BLaER1 (cell line): ENCODE results near the gene TMEM235.
"Not testable (repeated sequence)": the region's sequence is repeated elsewhere in the genome, so short reads cannot be mapped to it uniquely, and the experiment has no call there.

ENCODE experiments used
- H3K27ac ChIP-seq: shearing (Covaris generic); formaldehyde crosslinking; 2 replicates; pipeline ENCODE4 v1.8.1; 2022
- H3K27me3 ChIP-seq: shearing (Covaris generic); formaldehyde crosslinking; 2 replicates; pipeline ENCODE4 v1.8.1; 2022
- H3K36me3 ChIP-seq: shearing (Covaris generic); formaldehyde crosslinking; 2 replicates; pipeline ENCODE4 v1.8.1; 2022
- H3K4me1 ChIP-seq: shearing (Covaris generic); formaldehyde crosslinking; 2 replicates; pipeline ENCODE4 v1.8.1; 2022
- H3K4me2 ChIP-seq: shearing (Covaris generic); formaldehyde crosslinking; 2 replicates; pipeline ENCODE4 v1.8.1; 2022
- H3K4me3 ChIP-seq: shearing (Covaris generic); formaldehyde crosslinking; 2 replicates; pipeline ENCODE4 v1.8.1; 2022
- H3K9ac ChIP-seq: shearing (Covaris generic); formaldehyde crosslinking; 2 replicates; pipeline ENCODE4 v1.8.1; 2022
- H3K9me3 ChIP-seq: shearing (Covaris generic); formaldehyde crosslinking; 2 replicates; pipeline ENCODE4 v1.8.1; 2022
- H4K20me1 ChIP-seq: shearing (Covaris generic); formaldehyde crosslinking; 2 replicates; pipeline ENCODE4 v1.8.1; 2022
- Cebpa-rat ChIP-seq: shearing (Covaris generic); IDR thresholded peaks from 2 replicates; pipeline ENCODE4 v1.8.1; 2022

TMEM235 gene

DNA sequence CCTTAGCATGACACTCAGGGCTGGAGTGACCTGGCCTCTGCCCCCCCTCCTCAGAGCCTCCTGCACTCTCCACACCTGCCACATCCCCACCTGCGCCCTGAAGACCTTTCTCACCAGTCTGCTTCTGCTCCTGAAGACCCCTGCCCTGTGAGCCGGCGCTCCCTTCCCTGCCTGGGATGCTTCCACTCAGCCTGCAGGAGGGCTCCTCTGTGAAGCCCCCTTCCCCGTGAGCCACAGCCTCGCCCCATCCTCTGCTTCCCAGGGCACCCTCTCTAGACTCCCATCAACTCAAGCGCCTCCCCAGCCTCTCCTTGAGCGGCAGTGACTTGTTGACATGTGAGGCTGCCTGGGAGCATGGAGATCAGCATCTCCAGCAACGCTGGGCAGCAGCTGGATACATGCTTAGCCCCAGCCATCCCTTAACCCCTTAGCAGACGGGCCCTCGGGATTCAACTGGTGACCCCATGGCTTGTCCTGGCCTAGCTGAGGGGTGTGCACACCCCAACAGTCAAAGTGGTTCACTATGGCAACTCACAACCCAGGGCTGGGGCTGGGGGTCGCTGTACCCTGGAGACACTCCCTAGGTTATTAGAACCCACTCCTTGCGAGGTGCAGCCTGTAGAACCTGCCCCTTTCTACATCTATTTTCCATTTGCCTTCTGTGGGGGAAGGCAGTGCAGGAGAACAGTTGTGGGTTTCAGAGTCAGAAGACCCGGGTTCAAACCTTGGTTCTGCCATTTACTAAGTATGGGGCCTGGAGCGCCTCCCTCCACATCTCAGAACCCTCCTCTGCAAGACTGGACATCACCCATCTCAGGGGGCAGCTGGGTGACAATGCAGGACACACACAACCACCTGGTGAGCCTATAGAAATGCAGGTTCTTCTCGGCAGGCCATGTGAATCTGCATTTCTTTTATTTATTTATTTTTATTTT lies 21.5 kb downstream of the TMEM235 start:
- H3K9me3 ChIP-seq = no peaks in the 10 kb centered on the region
- H3K27ac ChIP-seq = no peak overlapping the region
- H3K36me3 ChIP-seq = no peaks in the 10 kb centered on the region
- H4K20me1 ChIP-seq = no peaks in the 10 kb centered on the region
- TF ChIP-seq Cebpa-rat = no peak
- peaks cover 69% of the 10 kb centered on the region for H3K4me1 ChIP-seq
- no peak overlapping the region for H3K9ac ChIP-seq
- no peak overlapping the region for H3K4me3 ChIP-seq
- peaks cover 10% of the 10 kb centered on the region; the same call in 1 of the 2 replicates for H3K27me3 ChIP-seq
- H3K4me2 ChIP-seq = peak overlapping the region; percentile 95

DNA sequence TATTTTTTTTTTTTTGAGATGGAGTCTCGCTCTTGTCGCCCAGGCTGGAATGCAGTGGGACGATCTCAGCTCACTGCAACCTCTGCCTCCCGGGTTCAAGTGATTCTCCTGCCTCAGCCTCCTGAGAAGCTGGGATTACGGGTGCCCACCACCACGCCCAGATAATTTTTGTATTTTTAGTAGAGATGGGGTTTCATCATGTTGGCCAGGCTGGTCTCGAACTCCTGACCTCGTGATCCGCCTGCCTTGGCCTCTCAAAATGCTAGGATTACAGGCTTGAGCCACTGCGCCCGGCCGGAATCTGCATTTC lies 22.2 kb downstream of the TMEM235 start:
- H4K20me1 ChIP-seq, H3K9ac ChIP-seq, H3K36me3 ChIP-seq, H3K27me3 ChIP-seq, H3K27ac ChIP-seq, H3K9me3 ChIP-seq: not testable (repeated sequence)
- peak overlapping the region; percentile 88 for H3K4me3 ChIP-seq
- H3K4me1 ChIP-seq = peaks cover 72% of the 10 kb centered on the region
- peak overlapping the region; percentile 95 for H3K4me2 ChIP-seq

- TF ChIP-seq Cebpa-rat = no peak
- Histone ChIP-seq H3K4me1 (peaks cover 77% of the 10 kb centered on the region), H3K27me3 (peaks cover 10% of the 10 kb centered on the region; the same call in 1 of the 2 replicates), H3K9ac (peak overlapping the region; percentile 83), H3K36me3 (no peaks in the 10 kb centered on the region), H3K4me3 (peak overlapping the region; percentile 88), H3K4me2 (peak overlapping the region; percentile 95), H3K9me3 (no peaks in the 10 kb centered on the region), H4K20me1 (no peaks in the 10 kb centered on the region), H3K27ac (peak overlapping the region; percentile 88)
Measured at GRCh38 chr17:78253946-78254672, 22.7 kb downstream of the TMEM235 start.

GRCh38 chr17:78255029-78255656 lies 23.7 kb downstream of the TMEM235 start:
- Histone ChIP-seq H3K4me2 (no peak overlapping the region), H3K4me1 (peaks cover 79% of the 10 kb centered on the region), H3K4me3 (no peak overlapping the region), H3K9me3 (no peaks in the 10 kb centered on the region), H4K20me1 (no peaks in the 10 kb centered on the region), H3K36me3 (no peaks in the 10 kb centered on the region), H3K27me3 (peaks cover 10% of the 10 kb centered on the region; the same call in 1 of the 2 replicates), H3K27ac (no peak overlapping the region), H3K9ac (no peak overlapping the region)
- no peak for TF ChIP-seq Cebpa-rat

GRCh38 chr17:78255953-78256706 lies 24.7 kb downstream of the TMEM235 start:
- H3K4me1 ChIP-seq = peaks cover 69% of the 10 kb centered on the region
- H3K4me2 ChIP-seq = no peak overlapping the region
- TF ChIP-seq Cebpa-rat = no peak

GRCh38 chr17:78256707-78257591 lies 25.5 kb downstream of the TMEM235 start:
- H3K27ac ChIP-seq = no peak overlapping the region; the same call in 1 of the 2 replicates
- H3K4me1 ChIP-seq = peaks cover 61% of the 10 kb centered on the region
- H3K4me2 ChIP-seq = peak overlapping the region; percentile 79; the same call in 1 of the 2 replicates
- H3K9me3 ChIP-seq = no peaks in the 10 kb centered on the region
- H3K27me3 ChIP-seq = peaks cover 10% of the 10 kb centered on the region; the same call in 1 of the 2 replicates
- H3K36me3 ChIP-seq = no peaks in the 10 kb centered on the region
- H3K4me3 ChIP-seq = no peak overlapping the region
- no peak for TF ChIP-seq Cebpa-rat
- no peak overlapping the region for H3K9ac ChIP-seq
- H4K20me1 ChIP-seq = no peaks in the 10 kb centered on the region

More at GRCh38 chr17:78255953-78256706, 24.7 kb downstream of the TMEM235 start:
- no peaks in the 10 kb centered on the region for H3K9me3 ChIP-seq
- H3K27ac ChIP-seq = no peak overlapping the region; the same call in 1 of the 2 replicates
- H3K36me3 ChIP-seq = no peaks in the 10 kb centered on the region
- peaks cover 10% of the 10 kb centered on the region; the same call in 1 of the 2 replicates for H3K27me3 ChIP-seq
- no peak overlapping the region for H3K9ac ChIP-seq
- H3K4me3 ChIP-seq = no peak overlapping the region
- no peaks in the 10 kb centered on the region for H4K20me1 ChIP-seq

DNA sequence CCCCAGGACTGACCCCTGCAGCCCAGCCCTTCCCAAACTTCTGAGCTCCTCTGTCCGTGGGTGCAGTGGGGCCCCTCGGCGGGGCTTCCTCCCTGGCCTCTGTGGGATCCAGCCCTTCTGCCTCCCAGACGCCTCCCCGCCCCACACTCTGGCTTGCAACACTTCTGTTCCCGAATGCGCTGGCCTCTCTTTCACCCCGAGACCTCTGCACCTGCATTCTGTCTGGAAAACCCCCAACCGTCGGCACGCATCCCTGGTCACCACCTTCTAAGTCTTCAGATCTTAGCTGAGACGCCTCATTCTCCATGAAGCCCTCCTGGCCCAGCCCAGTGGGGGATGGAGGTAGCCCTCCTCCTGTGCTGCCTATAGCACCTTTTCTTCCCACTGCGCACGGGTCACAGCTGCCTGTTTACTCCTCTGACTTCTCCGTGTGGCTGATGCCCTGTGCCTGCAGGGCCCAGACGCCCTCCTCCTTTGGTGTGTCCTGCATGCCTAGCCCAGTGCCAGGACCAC lies 26.4 kb downstream of the TMEM235 start:
- peaks cover 58% of the 10 kb centered on the region for H3K4me1 ChIP-seq
- peaks cover 5% of the 10 kb centered on the region; the same call in 1 of the 2 replicates for H3K27me3 ChIP-seq
- no peaks in the 10 kb centered on the region for H3K36me3 ChIP-seq
- H3K4me3 ChIP-seq = no peak overlapping the region
- H3K27ac ChIP-seq = peak overlapping the region; percentile 52; the same call in 1 of the 2 replicates
- peak overlapping the region; percentile 79 for H3K4me2 ChIP-seq
- H3K9me3 ChIP-seq = no peaks in the 10 kb centered on the region
- H3K9ac ChIP-seq = peak overlapping the region; percentile 4; the same call in 1 of the 2 replicates
- TF ChIP-seq Cebpa-rat = no peak
- H4K20me1 ChIP-seq = no peaks in the 10 kb centered on the region
